Activated CD4-positive, alpha-beta T cell treated with anti-CD3 and anti-CD28 coated beads for 4 hours (primary cell): ENCODE measurements around the gene MSX1.
A peak's percentile ranks its signal among the peaks of the same experiment; 100 is the strongest.

ENCODE experiments used
- DNase-seq, 2 donors: peaks; one replicate each; pipeline ENCODE4 v3.0.0-alpha.2; 2020

Gene MSX1

GRCh38 chr4:4842476-4843441 lies 16.7 kb upstream of the MSX1 start:
- no peak for DNase-seq

GRCh38 chr4:4843635-4844291 lies 15.7 kb upstream of the MSX1 start:
- DNase-seq: no peak

GRCh38 chr4:4845027-4845426 lies 14.4 kb upstream of the MSX1 start:
- no peak for DNase-seq

- no peak for DNase-seq
Measured at GRCh38 chr4:4847011-4847410, 12.5 kb upstream of the MSX1 start.

GRCh38 chr4:4848540-4848939 lies 10.9 kb upstream of the MSX1 start:
- no peak for DNase-seq

- DNase-seq: no peak
Measured at GRCh38 chr4:4849106-4849505, 10.4 kb upstream of the MSX1 start.

- no peak for DNase-seq
Measured at GRCh38 chr4:4849524-4850193, 9.8 kb upstream of the MSX1 start.

- DNase-seq: no peak
Measured at GRCh38 chr4:4851081-4851480, 8.4 kb upstream of the MSX1 start.

GRCh38 chr4:4851906-4852305 lies 7.6 kb upstream of the MSX1 start:
- DNase-seq: no peak

GRCh38 chr4:4852591-4853362 lies 6.7 kb upstream of the MSX1 start:
- DNase-seq: peak; percentile 7 to 19

GRCh38 chr4:4853371-4853823 lies 6.1 kb upstream of the MSX1 start:
- no peak for DNase-seq

- no peak for DNase-seq
Measured at GRCh38 chr4:4853921-4854648, 5.4 kb upstream of the MSX1 start.

- no peak for DNase-seq
Measured at GRCh38 chr4:4854649-4855295, 4.7 kb upstream of the MSX1 start.

- no peak for DNase-seq
Measured at GRCh38 chr4:4855301-4856070, 4.0 kb upstream of the MSX1 start.

- DNase-seq: no peak
Measured at GRCh38 chr4:4856071-4857000, 3.1 kb upstream of the MSX1 start.

- DNase-seq: no peak
Measured at GRCh38 chr4:4857001-4857808, 2.3 kb upstream of the MSX1 start.

- no peak for DNase-seq
Measured at GRCh38 chr4:4857809-4858508, 1.5 kb upstream of the MSX1 start.
